Endothelial cell of umbilical vein (primary cell): ENCODE data around the gene BMPR1B.

Experiments used
- EZH2 ChIP-seq: IDR thresholded peaks from 2 replicates; pipeline ENCODE4 v1.6.1; 2012; ENCODE audit warnings: borderline replicate concordance, low read depth, mild to moderate bottlenecking, moderate library complexity, low read length, inconsistent platforms; ENCODE audit not compliant: severe bottlenecking
- FOS ChIP-seq: IDR thresholded peaks from 2 replicates; pipeline ENCODE4 v1.6.1; 2011; ENCODE audit warnings: mild to moderate bottlenecking, low read length, moderate library complexity, borderline replicate concordance; ENCODE audit not compliant: insufficient read depth
- GATA2 ChIP-seq: IDR thresholded peaks from 2 replicates; pipeline ENCODE4 v1.7.0; 2011; ENCODE audit warnings: low read depth, mild to moderate bottlenecking, moderate library complexity, mixed read lengths, low read length; ENCODE audit not compliant: insufficient read length, insufficient read depth
- JUN ChIP-seq: IDR thresholded peaks from 2 replicates; pipeline ENCODE4 v1.6.1; 2011; ENCODE audit warnings: borderline replicate concordance, low read depth; ENCODE audit not compliant: insufficient read length, insufficient read depth
- MYC ChIP-seq: IDR thresholded peaks from one replicate; pipeline ENCODE4 v1.6.1; 2011; ENCODE audit warnings: mild to moderate bottlenecking, low read depth, low read length
- POLR2A ChIP-seq: IDR thresholded peaks from 2 replicates; pipeline ENCODE4 v1.6.1; 2012; ENCODE audit warnings: low read depth, mild to moderate bottlenecking, control low read depth, low read length
- POLR2AphosphoS5 ChIP-seq: IDR thresholded peaks from 2 replicates; pipeline ENCODE4 v1.6.1; 2012; ENCODE audit warnings: low read depth, mild to moderate bottlenecking, control low read depth, low read length, moderate library complexity; ENCODE audit not compliant: insufficient read depth
- TF ChIP-seq, protein P1 (sequence below), 2 donors: IDR thresholded peaks; 1 replicate in 1 of 2; 2 replicates in 1 of 2; pipeline ENCODE4 v1.5.1; 2011; ENCODE audit warnings: low read length in 2 of 2, mild to moderate bottlenecking in 2 of 2, moderate library complexity in 2 of 2, control low read depth in 1 of 2, inconsistent platforms in 1 of 2, low read depth in 1 of 2; ENCODE audit not compliant: insufficient read depth in 1 of 2; ENCODE audit errors: extremely low read depth in 1 of 2
- TF ChIP-seq, protein P2 (sequence below): IDR thresholded peaks from 2 replicates; pipeline ENCODE4 v1.6.1; 2011; ENCODE audit not compliant: insufficient read depth, insufficient read length

DNA sequence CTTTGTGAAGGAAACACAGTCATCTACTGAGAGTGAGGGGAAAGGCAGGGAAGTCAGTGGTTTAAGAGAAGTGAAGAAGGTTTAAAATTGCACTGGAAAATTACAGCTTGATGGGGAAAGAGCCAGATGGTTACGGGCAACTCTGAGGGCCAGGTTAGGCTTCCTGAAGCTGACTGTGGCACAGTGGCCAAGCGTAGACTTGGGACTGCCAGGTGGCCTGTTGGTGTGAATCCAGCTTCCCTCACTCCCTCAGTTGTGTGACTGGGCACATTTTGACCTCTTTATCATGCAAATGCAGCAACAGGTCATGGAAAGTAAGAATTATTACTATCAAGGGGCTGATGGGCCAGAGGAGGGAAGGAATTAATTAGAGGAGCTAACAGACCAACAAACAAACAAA, 400.9 kb downstream of the BMPR1B start:
- no peak for TF ChIP-seq EZH2
- no peak for TF ChIP-seq POLR2A
- TF ChIP-seq, protein P1, sequence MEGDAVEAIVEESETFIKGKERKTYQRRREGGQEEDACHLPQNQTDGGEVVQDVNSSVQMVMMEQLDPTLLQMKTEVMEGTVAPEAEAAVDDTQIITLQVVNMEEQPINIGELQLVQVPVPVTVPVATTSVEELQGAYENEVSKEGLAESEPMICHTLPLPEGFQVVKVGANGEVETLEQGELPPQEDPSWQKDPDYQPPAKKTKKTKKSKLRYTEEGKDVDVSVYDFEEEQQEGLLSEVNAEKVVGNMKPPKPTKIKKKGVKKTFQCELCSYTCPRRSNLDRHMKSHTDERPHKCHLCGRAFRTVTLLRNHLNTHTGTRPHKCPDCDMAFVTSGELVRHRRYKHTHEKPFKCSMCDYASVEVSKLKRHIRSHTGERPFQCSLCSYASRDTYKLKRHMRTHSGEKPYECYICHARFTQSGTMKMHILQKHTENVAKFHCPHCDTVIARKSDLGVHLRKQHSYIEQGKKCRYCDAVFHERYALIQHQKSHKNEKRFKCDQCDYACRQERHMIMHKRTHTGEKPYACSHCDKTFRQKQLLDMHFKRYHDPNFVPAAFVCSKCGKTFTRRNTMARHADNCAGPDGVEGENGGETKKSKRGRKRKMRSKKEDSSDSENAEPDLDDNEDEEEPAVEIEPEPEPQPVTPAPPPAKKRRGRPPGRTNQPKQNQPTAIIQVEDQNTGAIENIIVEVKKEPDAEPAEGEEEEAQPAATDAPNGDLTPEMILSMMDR (IDR thresholded peaks at IDR 0.05; ENCODE audit: extremely low read depth in 1 of 2, insufficient read depth in 1 of 2, low read depth in 1 of 2, low read length in 2 of 2) = no peak
- no peak for TF ChIP-seq JUN
- TF ChIP-seq FOS = no peak
- TF ChIP-seq POLR2AphosphoS5 = no peak
- TF ChIP-seq, protein P2, sequence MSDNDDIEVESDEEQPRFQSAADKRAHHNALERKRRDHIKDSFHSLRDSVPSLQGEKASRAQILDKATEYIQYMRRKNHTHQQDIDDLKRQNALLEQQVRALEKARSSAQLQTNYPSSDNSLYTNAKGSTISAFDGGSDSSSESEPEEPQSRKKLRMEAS = no peak
- TF ChIP-seq MYC = no peak
- no peak for TF ChIP-seq GATA2
